HFFc6 (cell line): ENCODE results near the gene PLIN1. TPM values are rescaled to one million over a fixed set of nuclear protein-coding genes. Genes with fewer than 3 reads are reported as not detected.

ENCODE experiments used
- DNase-seq: peaks from one replicate; pipeline ENCODE4 v3.0.0-alpha.2; 2018
- H3K27ac Mint-ChIP-seq: 2 replicates; pipeline ENCODE4 v1.8.0; 2020; ENCODE audit warnings: mild to moderate bottlenecking, mixed read lengths
- H3K27me3 Mint-ChIP-seq: 2 replicates; pipeline ENCODE4 v1.8.0; 2021; ENCODE audit warnings: mild to moderate bottlenecking, moderate library complexity, mixed read lengths; ENCODE audit not compliant: insufficient read depth
- H3K36me3 Mint-ChIP-seq: 2 replicates; pipeline ENCODE4 v1.8.0; 2021; ENCODE audit warnings: low read depth, mixed read lengths
- H3K4me1 Mint-ChIP-seq: 2 replicates; pipeline ENCODE4 v1.8.0; 2020; ENCODE audit warnings: low read depth, mixed read lengths
- H3K4me3 Mint-ChIP-seq: 2 replicates; pipeline ENCODE4 v1.8.0; 2020; ENCODE audit warnings: mild to moderate bottlenecking, moderate library complexity, mixed read lengths
- H3K9me3 Mint-ChIP-seq: 2 replicates; pipeline ENCODE4 v1.8.0; 2020; ENCODE audit warnings: mild to moderate bottlenecking, mixed read lengths
- total RNA-seq, 6 experiments: library from RNA; stranded (reverse); fragmentation: NEBNext Ultra II Directional; extraction: Animal tissue kit (Norgen Biotek cat#: 25700); gene quantifications; 2 replicates in 1 of 6; 3 replicates in 5 of 6; pipeline ENCODE4 v1.2.3, GENCODE V29; 2021
- TF ChIP-seq, protein P1 (sequence below): fragments of 200-600 bp; sonication (generic); IDR thresholded peaks from 2 replicates; pipeline ENCODE4 v1.5.0; 2021; ENCODE audit warnings: antibody characterized with exemption, mild to moderate bottlenecking

PLIN1 gene
- total RNA-seq, 6 experiments from 2014 or later, result not detected

DNA sequence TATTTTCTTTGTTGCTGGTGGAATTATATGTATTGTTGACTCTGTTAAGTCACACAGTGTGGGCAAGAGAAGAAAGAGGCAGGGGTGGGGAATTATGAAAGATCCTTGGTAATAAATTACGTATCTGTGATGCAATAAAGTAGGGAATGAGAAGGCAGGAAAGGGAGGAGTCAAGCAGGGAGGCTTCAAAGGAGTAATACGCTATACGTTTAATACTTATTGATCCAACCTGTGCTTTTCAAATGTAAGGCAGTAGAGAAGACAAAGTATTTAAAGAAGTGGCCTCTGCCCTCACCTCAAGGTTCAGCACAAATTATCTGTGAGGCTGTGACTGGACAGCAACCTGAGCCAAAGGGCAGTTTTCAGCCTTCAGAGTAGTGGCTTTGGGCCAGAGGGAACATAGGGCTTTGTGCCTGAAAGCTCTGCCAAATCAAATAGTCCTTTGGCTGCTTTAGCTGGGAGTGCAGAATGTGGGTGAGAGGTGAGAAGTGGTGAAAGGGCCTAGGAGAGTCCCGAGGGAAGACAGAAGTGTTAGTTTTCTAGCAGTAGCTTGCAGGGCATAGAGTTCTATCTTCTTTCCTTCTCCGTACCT, 1.2 kb upstream of the PLIN1 start:
- H3K27ac Mint-ChIP-seq, result no peak overlapping the region

DNA sequence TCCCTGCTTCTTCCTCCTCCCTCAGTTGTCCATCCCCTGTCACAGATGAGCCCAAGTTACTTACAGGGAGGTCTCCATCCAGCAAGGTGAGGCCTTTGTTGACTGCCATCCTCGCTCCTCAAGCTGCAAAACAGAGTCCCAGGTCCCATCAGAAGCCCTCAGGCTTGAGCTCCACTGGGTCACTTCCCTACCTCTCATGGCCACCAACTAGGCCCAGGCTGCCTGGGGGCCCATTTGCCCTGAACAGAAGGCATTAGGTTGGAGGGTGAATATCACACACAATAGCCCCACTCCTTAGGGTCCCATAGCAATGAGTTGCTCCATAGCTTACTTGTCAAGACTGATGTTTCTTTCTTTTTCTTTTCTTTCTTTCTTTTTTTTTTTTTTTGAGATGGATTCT, 1.8 kb downstream of the PLIN1 start:
- peaks cover 14% of the 10 kb centered on the region for H3K4me1 Mint-ChIP-seq
- no peaks in the 10 kb centered on the region for H3K9me3 Mint-ChIP-seq
- DNase-seq, result no peak
- TF ChIP-seq, protein P1, sequence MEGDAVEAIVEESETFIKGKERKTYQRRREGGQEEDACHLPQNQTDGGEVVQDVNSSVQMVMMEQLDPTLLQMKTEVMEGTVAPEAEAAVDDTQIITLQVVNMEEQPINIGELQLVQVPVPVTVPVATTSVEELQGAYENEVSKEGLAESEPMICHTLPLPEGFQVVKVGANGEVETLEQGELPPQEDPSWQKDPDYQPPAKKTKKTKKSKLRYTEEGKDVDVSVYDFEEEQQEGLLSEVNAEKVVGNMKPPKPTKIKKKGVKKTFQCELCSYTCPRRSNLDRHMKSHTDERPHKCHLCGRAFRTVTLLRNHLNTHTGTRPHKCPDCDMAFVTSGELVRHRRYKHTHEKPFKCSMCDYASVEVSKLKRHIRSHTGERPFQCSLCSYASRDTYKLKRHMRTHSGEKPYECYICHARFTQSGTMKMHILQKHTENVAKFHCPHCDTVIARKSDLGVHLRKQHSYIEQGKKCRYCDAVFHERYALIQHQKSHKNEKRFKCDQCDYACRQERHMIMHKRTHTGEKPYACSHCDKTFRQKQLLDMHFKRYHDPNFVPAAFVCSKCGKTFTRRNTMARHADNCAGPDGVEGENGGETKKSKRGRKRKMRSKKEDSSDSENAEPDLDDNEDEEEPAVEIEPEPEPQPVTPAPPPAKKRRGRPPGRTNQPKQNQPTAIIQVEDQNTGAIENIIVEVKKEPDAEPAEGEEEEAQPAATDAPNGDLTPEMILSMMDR, result no peak
- no peak overlapping the region for H3K27ac Mint-ChIP-seq
- H3K4me3 Mint-ChIP-seq, result no peak overlapping the region
- peaks cover 2% of the 10 kb centered on the region; the same call in 1 of the 2 replicates for H3K27me3 Mint-ChIP-seq
- no peaks in the 10 kb centered on the region for H3K36me3 Mint-ChIP-seq

More for the DNA sequence above, 1.2 kb upstream of the PLIN1 start:
- Mint-ChIP-seq H3K4me3 (no peak overlapping the region), H3K9me3 (no peaks in the 10 kb centered on the region), H3K27me3 (peaks cover 2% of the 10 kb centered on the region; the same call in 1 of the 2 replicates), H3K4me1 (peaks cover 8% of the 10 kb centered on the region), H3K36me3 (peaks cover 7% of the 10 kb centered on the region; the same call in 1 of the 2 replicates)
- TF ChIP-seq, protein P1, result no peak
- peak; percentile 40 for DNase-seq

DNA sequence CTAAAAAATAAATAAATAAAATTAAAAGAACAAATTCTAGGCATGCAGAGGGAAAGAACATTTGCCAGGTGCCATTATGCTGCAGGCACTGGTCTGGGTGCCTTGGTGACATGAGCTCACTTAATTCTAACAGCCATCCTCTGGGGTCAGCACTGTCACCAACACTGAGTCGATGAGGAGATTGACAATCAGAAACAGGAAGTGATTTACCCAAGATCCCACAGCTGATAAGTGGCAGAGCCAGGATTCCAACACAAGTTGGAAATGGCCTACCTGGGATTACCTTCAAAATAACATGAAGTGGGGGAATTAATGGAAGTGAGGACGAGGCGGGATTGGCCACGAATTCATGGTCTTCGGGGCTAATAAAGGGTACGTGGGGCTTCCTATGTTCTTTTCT, 3.6 kb downstream of the PLIN1 start:
- Mint-ChIP-seq H3K4me3 (no peak overlapping the region), H3K4me1 (peaks cover 17% of the 10 kb centered on the region), H3K36me3 (no peaks in the 10 kb centered on the region), H3K9me3 (no peaks in the 10 kb centered on the region), H3K27me3 (peaks cover 3% of the 10 kb centered on the region), H3K27ac (no peak overlapping the region)
- DNase-seq, result no peak
- TF ChIP-seq, protein P1, result no peak

DNA sequence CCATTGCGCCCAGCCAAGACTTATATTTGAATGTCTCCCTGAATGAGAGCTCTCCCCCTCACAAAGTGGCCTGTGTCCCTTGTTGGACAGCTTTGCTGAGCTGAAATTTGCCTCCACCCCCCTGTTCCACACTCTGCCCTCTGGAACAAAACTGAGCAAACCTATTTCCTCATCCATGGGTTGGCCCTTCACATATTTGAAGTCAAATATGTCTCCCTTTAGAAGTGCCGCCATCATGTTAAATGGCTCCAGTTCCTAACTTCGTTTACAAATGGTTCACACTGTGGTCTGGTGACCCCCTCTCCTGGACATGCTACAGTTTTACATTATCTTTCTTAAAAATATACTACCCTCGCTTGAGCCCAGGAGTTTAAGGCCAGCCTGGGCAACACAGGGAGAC, 4.6 kb downstream of the PLIN1 start:
- Mint-ChIP-seq H3K4me3 (no peak overlapping the region), H3K27ac (no peak overlapping the region), H3K9me3 (no peaks in the 10 kb centered on the region), H3K27me3 (peaks cover 3% of the 10 kb centered on the region), H3K4me1 (peaks cover 12% of the 10 kb centered on the region), H3K36me3 (no peaks in the 10 kb centered on the region)
- DNase-seq, result no peak
- TF ChIP-seq, protein P1, result no peak; the same call in 1 of the 2 replicates

DNA sequence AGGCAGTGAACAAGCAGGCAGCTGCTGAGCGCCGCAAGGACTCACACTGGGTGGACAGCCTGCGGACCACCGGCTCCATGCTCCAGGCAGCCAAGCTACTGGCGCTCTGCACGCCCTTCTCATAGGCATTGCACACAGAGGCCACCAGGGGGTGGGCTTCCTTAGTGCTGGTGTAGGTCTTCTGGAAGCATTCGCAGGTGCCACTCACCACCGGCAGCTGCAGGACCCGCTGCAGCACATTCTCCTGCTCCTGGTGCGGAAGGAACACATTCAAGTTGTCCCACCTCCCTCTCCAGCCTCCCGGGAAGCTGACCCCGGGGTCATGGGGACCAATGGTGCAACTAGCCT, 6.0 kb downstream of the PLIN1 start:
- peaks cover 2% of the 10 kb centered on the region for H3K27me3 Mint-ChIP-seq

More for the DNA sequence above, 6.0 kb downstream of the PLIN1 start:
- no peak for DNase-seq
- H3K9me3 Mint-ChIP-seq, result no peaks in the 10 kb centered on the region
- H3K27ac Mint-ChIP-seq, result no peak overlapping the region
- H3K4me1 Mint-ChIP-seq, result peaks cover 12% of the 10 kb centered on the region
- TF ChIP-seq, protein P1, result peak; percentile 71
- no peaks in the 10 kb centered on the region for H3K36me3 Mint-ChIP-seq
- H3K4me3 Mint-ChIP-seq, result no peak overlapping the region
